KBM-7 (cell line): ENCODE measurements around the gene ROGDI.
"Not testable (repeated sequence)": the region's sequence is repeated elsewhere in the genome, so short reads cannot be mapped to it uniquely, and the experiment has no call there.

Source experiments
- DNase-seq: peaks from one replicate; pipeline ENCODE4 v3.0.0-alpha.2; 2015
- in situ Hi-C: fragments of 300-500 bp; cut with MboI; formaldehyde crosslinking; loops from 2 replicates; pipeline ENCODE4 v1.14.3; 2020; ENCODE audit warnings: low sequenced_read_pairs, low pct_unique_long_range_greater_than_20kb, mixed read lengths

Gene ROGDI

DNA sequence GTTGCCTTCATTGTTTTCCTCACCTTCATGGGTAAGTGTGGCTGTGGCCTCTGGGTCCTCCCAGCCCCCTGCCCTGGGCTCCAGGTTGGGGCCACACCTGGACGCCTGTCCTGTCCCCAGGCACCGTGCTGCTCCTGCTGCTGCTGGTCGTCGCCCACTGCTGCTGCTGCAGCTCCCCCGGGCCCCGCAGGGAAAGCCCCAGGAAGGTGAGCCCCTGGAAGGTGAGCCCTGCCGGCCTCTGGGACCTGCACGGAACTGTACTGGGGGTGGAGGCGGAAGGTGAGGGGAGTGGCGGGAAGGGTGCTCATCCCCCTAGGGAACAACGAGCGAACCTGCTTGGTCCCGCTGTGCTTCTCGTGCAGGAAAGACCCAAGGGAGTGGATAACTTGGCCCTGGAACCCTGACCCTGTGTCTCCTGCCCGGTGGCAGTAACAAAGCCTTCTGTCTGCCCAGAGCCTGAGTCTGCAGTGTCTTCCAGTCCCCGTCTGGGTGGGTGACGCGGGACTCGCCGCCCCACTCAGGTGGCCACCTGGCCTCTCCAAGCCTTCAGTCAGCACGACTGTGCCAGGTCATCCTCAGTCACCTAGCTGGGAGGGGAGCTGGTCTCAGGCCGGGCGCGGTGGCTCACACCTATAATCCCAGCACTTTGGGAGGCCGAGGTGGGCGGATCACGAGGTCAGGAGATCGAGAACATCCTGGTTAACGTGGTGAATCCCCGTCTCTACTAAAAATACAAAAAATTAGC, 6.4 kb downstream of the ROGDI start:
- no peak for DNase-seq
- in situ Hi-C loops = no loop called here

DNA sequence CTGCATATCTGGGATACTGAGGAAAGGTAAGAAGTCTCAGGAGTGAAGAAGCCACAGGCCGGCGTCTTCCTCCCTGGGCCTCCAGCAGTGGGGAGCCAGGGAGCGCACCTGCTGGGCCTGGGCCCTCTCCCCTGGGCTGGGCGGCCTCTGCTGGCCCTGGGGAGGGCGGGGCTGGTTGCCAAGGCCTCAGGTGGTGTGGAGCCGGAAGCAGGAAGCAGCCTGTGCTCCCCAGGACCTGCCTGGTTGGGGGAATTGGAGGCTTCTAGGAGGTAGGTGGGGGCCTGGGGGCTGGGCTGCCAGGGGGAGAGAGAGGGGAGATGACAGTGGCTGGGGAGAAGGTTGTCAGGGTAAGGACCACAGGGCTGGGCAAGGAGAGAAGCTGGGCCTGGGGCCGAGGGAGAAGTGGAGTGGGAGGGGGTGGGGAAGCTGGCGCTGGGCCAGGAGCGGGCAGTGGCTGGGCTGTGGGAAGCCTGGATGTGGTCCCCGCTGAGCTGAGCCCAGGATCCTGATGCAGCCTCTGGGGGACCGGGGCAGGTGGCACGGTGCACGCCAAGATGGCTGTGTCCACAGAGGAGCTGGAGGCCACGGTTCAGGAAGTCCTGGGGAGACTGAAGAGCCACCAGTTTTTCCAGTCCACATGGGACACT, 7.1 kb downstream of the ROGDI start, which contains the start of gene SMIM22:
SMIM22 (plus strand) TSS at position 189 of the 647 bp plus-strand sequence; CDS start at position 555, 366 bp downstream.
- in situ Hi-C loops = no loop called here
- DNase-seq = no peak

DNA sequence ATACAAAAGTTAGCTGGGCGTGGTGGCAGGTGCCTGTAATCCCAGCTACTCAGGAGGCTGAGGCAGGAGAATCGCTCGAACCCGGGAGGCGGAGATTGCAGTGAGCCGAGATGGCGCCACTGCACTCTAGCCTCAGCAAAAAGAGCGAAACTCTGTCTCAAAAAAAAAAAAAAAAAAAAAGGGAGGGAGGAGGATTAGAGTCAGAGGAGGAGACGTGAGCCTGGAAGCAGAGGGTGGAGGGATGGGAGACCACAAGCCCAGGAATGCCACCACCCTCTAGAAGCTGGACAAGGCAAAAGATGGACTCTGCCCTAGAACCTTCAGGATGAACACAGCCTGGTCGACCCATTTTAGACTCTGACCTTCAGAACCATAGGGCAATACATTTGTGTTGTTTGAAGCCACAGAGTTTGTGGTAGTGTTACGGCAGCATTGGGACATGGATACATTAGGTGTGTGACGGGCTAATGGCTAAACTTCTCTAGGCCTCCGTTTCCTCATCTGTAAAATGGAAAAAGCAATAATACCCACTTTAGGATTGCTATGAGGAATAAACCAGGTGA, 9.4 kb downstream of the ROGDI start:
- DNase-seq = no peak
- in situ Hi-C loops = no loop called here

DNA sequence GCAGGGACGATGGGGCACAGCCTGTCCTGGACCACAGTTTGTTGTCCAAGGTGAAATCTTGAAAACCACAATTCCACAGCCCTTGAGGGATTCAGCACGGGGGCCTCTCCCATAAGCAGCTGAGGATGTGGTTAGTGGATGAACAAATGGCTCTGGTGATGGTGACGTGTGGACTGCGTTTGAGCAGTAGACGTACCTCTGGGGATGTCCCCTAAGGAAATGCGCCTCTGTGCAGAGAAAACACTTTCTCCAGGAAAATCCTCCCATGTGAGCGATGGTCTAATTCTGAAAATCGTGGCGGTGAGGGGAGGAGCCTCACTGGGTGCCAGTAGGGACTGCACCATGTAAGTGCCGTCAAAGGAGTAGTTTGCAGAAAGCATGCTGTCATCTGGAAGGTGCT, 11.6 kb downstream of the ROGDI start:
- DNase-seq = no peak
- in situ Hi-C loops = no loop called here

DNA sequence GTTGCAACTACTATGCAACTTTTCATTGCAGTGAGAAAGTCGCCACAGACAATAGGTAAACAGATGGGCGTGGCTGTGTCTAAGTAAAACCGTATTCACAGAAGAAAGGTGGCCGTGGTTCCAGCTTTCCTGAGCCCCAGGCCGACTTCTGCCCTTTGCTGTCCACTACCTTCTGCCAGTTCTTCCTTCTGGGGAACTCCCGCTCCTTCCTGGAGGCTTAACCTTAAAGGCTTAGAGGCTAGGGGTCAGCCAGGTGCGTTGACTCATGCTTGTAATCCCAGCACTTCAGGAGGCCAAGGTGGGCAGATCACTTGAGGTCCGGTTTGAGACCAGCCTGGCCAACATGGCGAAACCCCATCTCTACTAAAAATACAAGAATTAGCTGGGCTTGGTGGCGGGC, 12.2 kb downstream of the ROGDI start:
- in situ Hi-C loops = no loop called here
- DNase-seq = no peak

DNA sequence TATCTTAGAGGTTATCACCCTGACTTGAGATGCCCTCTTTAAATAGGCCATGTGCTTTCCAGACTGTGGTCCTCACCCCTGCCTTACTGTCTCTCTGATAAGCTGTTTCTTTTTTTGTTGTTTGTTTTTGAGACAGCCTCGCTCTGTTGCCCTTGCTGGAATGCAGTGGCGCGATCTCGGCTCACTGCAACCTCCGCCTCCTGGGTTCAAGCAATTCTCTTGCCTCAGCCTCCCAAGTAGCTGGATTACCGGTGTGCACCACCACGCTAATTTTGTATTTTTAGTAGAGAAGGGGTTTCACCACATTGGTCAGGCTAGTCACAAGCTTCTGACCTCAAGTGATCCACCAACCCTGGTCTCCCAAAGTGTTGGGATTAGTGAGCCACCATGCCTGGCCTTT, 13.5 kb downstream of the ROGDI start:
- in situ Hi-C loops = no loop called here
- DNase-seq = no peak

DNA sequence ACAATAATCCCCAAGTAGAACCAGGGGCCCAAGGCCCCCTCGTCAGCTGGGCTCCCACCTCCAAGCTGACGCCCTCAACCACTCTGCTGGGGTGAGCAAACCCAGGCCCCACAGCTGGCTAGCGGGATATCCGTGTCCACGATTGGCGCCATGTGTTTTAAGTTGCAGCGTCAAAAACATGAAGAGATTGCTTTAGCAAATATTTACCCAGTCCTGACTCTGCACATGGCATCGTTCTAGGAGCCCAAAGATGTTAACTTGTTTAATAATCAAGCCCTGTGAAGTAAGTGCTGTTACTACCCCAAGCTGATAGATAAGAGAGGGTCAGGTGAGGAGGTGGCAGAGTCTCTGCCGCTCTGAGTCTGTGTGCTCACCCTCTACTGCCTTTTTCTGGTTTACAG, 13.9 kb downstream of the ROGDI start:
- DNase-seq = no peak
- in situ Hi-C loops = no loop called here

DNA sequence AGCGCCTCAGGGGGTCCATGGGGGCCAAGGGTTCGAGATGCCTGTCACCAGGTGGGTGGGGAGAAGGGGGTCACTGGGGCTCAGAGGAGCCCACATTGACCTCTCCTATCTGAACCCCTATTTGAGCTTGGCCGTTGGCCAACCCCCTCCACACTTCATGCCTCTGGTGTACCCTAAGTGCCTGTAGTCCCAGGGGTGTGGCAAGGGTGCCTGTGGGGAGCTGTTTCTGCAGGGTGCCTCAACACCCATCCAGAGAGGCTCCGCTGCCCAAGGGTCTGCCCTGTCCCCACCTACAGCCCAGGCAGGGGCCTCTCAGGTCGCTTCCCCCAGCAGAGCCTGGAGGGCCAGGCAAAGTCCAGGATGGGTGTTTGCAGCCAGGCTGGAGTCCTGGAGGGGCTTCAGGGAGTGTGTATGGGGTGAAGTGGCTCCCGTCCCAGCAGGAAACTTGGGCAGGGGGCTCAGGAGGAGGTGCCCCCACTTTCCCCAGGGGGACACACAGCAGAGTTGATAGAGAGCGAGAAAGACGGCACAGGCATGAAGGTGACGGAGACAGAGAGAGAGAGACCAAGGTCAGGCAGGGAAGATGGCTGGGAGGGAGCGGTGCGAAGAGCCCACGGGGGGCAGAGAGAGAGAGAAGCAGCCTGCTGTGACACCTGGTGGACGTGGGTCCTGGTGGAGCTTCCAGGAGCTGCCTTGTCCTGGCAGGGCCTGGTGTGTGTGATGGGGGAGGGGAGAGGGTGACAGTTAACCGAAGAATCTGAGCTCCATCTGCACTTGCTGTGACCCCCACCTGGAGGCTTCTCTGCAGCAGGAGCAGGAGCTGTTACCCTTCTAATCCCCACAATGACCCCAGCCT, 14.6 kb downstream of the ROGDI start, which contains the start of gene SEPTIN12:
SEPTIN12 (minus strand) TSS at position 719 of the 856 bp plus-strand sequence; CDS start at position 19, 700 bp downstream.
- in situ Hi-C loops = no loop called here
- no peak for DNase-seq

DNA sequence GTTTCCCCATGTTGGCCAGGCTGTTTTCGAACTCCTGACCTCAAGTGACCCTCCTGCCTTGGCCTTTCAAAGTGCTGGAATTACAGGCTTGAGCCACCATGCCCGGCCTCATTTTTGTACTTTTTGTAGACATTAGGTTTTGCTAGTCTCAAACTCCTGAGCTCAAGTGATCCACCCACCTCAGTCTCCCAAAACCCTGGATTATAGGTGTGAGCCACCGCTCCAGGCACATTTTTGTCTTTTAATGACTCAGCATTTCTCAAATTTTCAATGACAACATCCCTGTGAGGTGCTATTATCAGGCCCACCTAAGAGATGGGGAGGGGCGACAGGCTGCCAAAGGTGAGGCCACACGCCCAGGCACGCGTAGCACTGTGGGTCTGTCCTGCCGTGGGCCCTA, 15.4 kb downstream of the ROGDI start:
- no peak for DNase-seq
- in situ Hi-C loops = no loop called here

DNA sequence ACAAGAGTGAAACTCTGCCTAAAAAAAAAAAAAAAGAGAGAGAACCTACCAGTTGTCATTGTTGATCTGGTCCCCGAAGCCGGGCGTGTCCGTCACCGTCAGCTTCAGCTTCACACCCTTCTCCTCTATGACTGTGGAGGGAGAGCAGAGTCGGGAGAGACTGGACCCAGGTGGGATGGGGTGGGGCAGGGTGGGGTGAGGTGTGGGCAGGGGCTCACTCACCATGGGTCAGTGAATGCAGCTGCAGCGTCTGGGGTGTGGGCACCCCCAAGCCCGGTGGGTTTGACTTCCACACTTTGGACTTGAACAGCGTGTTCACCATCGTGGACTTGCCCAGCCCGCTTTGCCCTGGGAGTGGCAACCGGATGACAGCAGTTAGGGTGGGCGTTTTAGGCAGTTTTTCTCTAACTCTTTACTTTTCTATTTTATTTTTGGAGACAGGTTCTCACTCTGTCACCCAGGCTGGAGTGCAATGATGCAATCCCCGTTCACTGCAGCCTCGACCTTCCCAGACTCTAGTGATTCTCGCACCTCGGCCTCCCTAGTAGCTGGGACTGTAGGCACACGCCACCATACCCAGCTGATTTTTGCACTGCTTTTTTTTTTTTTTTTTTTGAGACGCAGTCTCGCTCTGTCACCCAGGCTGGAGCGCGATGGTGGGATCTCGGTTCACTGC, 16.5 kb downstream of the ROGDI start:
- in situ Hi-C loops = no loop called here
- DNase-seq = no peak

DNA sequence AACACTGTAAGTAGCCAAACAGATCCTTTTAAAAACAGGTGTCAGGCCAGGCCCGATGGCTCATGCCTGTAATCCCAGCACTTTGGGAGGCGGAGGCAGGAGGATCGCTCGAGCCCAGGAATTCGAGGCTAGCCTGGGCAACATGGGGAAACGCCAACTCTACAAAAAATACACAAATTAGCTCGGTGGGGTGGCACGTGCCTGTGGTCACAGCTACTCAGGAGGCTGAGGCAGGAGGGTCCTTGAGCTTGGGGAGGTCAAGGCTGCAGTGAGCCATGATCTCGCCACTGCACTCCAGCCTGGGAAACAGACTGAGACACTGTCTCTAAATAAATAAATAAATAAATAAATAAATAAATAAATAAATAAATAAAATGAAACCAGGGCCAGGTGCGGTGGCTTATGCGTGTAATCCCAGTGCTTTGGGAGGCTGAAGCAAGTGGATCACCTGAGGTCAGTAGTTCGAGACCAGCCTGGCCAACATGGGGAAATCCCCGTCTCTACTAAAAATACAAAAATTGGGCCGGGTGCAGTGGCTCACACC, 17.9 kb downstream of the ROGDI start:
- DNase-seq, in situ Hi-C loops: not testable (repeated sequence)

DNA sequence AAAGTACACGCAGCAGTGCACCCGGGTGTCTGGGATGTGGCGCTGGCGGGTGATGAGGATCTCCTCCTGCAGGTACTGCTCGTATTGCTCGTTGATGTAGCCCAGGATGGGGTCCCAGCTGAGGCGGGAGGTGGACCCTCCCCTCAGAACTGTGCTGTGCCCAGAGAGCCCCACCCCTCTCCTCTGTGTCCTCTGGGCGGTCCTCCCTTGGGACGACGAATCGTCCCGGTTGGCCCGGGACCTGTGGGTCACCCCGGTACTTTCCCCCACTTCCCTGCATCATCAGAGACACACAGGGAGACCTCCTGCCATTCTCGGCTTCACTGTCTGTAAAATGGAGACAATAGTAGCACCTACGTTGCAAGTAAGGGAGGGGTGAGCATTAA, 18.5 kb downstream of the ROGDI start:
- DNase-seq = no peak
- in situ Hi-C loops = no loop called here

DNA sequence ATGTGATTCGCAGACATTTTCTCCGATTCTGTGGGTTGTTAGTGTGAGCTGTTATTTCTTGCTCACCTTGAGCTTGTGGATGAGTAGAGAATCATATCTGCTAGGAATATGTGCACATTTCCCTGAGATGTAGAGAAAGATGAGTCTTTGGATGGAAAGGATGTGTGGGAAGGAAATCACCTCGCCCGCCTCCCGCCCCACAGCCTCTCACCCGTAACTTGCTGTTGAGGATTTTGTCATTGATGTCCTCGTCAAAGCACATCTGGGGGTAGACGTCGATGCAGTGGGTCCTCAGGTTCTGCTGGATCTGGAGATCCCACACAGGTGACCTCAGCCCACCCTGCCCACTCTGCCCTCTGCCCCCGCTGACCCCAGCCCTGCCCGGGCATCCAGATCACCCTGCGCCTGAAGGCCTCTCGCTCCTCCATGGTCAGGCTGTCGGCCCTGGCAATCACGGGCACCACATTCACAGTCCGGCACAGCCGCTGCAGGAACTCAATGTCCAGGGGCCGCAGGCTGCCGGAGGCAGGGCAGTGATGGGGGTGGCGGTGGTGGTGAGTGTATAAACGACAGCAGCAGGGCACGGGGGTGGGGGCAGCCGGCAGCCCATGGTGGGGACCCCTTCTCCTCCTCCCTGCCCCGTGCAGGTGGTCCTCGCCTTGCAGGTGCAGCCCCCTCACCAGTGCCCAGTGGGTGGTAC, 19.0 kb downstream of the ROGDI start:
- DNase-seq = no peak
- in situ Hi-C loops = no loop called here

DNA sequence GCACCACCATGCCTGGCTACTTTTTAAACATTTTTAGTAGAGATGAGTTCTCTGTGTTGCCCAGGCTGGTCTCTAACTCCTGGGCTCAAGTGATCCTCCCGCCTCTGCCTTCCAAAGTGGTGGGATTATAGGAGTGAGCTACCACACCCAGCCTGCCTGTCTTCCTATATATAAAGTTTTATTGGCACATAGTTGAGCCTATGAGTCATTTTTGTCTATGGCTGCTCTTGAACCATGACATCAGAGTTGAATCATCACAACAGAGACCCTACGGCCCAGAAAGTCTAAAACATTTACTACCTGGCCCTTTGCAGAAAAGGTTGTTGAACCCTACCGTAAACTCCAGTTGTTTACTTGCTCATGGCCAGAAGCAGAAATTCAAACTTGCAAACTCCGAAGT, 22.2 kb downstream of the ROGDI start:
- DNase-seq = no peak
- in situ Hi-C loops = no loop called here

DNA sequence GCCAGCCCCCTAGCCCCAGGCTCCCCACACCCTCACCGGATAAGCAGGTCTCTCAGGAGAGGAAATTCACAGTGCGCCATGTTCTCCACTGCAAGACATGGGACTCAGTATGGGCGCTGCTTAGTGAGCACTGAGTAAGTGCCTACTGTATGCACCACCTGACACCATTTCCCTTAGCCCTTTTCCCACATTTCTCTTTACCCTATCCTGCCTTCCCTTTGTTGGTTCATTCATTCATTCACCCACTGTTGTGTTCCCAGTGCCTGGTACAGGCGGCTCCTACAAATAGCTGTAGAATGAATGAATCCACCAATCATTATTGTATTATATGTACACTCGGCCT, 24.4 kb downstream of the ROGDI start:
- in situ Hi-C loops = no loop called here
- no peak for DNase-seq

DNA sequence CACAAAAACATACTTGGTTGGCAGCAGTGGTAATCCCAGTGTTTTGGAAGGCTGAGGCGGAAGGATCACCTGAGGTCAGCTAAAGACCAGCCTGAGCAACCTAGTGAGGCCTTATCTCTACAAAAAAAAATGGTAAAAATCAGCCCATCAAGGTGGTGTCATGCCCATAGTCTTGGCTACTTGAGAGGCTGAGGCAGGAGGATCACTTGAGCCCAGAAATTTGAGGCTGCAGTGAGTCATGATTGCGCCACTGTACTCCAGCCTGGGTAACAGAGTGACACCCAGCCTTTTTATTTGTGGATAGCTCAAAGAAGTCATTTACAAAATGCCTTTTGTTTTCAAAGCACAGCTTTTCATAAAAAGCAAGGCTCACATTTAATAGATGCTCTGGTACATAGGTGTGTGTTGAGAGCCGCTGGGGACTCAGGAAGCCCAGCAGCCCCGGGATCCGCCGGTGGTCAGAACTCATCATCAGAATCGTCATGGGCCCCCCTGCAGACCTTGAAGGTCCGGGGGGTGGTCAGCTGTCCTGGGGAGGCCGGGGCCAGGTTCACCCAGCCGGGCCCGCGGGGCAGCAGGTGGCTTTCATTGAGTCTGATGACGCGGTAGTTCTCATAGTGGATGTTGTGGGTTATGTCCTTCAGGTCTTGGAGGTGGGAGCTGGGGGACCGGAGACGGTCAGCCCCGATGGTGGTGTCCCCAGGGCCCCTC, 24.9 kb downstream of the ROGDI start:
- DNase-seq = no peak
- in situ Hi-C loops = no loop called here

DNA sequence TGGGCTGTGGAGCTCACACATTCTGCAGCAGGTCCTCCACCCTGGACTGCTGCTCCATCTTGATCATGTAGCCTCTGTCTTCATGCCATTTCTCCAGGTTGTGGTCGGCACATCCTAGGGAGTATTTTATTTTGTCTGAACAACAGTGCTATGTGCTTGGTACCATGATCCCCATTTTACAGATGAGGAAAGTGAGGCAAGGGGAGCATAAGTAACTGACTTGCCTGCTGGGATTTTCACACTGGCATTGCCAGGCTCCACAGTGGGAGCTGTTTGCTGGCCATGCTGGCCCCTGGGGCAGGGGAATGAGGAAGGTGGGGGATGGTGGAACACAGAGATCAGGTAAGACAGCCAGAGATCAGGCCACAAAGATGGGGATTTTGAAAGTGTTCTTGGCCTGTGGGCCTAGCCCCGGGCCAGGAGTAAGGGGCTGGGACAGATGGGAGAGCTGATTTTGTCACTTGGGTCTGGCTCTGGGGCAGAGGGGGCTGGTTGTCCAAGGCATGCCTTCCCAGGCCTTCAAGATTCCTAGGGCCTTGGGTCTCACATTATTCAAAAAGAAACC, 26.2 kb downstream of the ROGDI start:
- in situ Hi-C loops = no loop called here
- DNase-seq = no peak
